DMS 273 (cell line): ENCODE data around the gene FAM241A.
"Not testable (repeated sequence)": the region's sequence is repeated elsewhere in the genome, so short reads cannot be mapped to it uniquely, and the experiment has no call there.

ENCODE experiments used
- DNase-seq: peaks from one replicate; lab custom pipeline; 2025; ENCODE audit not compliant: unreplicated experiment; lab: John Stamatoyannopoulos, UW

Gene FAM241A

GRCh38 chr4:112136551-112136950 lies 8.7 kb upstream of the FAM241A start:
- peak; percentile 48 for DNase-seq

GRCh38 chr4:112138538-112138937 lies 6.7 kb upstream of the FAM241A start:
- no peak for DNase-seq

GRCh38 chr4:112140536-112140935 lies 4.7 kb upstream of the FAM241A start:
- no peak for DNase-seq

GRCh38 chr4:112141366-112142138 lies 3.7 kb upstream of the FAM241A start:
- DNase-seq: peak; percentile 4

GRCh38 chr4:112142182-112142581 lies 3.1 kb upstream of the FAM241A start:
- DNase-seq: no peak

GRCh38 chr4:112143781-112144180 lies 1.5 kb upstream of the FAM241A start:
- DNase-seq: no peak

- no peak for DNase-seq
Measured at GRCh38 chr4:112144546-112145325, 518 bp upstream of the FAM241A start.

GRCh38 chr4:112145790-112146501 lies 692 bp downstream of the FAM241A start:
- DNase-seq: peak; percentile 76

- no peak for DNase-seq
Measured at GRCh38 chr4:112146502-112146813, 1.2 kb downstream of the FAM241A start.

GRCh38 chr4:112147697-112148096 lies 2.4 kb downstream of the FAM241A start:
- DNase-seq: peak; percentile 60

- DNase-seq: no peak
Measured at GRCh38 chr4:112150920-112151319, 5.7 kb downstream of the FAM241A start.

GRCh38 chr4:112152521-112152920 lies 7.3 kb downstream of the FAM241A start:
- no peak for DNase-seq

- DNase-seq: no peak
Measured at GRCh38 chr4:112153211-112153791, 8.0 kb downstream of the FAM241A start.

- DNase-seq: no peak
Measured at GRCh38 chr4:112156112-112156511, 10.9 kb downstream of the FAM241A start.

GRCh38 chr4:112156553-112156952 lies 11.3 kb downstream of the FAM241A start:
- no peak for DNase-seq

GRCh38 chr4:112163706-112164105 lies 18.5 kb downstream of the FAM241A start:
- DNase-seq: not testable (repeated sequence)

- DNase-seq: no peak
Measured at GRCh38 chr4:112167794-112168193, 22.5 kb downstream of the FAM241A start.

- DNase-seq: no peak
Measured at GRCh38 chr4:112168719-112169500, 23.7 kb downstream of the FAM241A start.

GRCh38 chr4:112170451-112170993 lies 25.3 kb downstream of the FAM241A start:
- DNase-seq: peak; percentile 28

GRCh38 chr4:112171051-112171763 lies 26.0 kb downstream of the FAM241A start:
- DNase-seq: not testable (repeated sequence)
